GM12801 (cell line): ENCODE measurements around the gene PRELID3B.

ENCODE experiments used
- CTCF ChIP-seq: IDR thresholded peaks from one replicate; pipeline ENCODE4 v1.5.1; 2011; ENCODE audit warnings: control low read depth; ENCODE audit not compliant: insufficient read length; ENCODE audit errors: extremely low read depth

The PRELID3B gene

GRCh38 chr20:59031564-59032022 lies 11.0 kb downstream of the PRELID3B start:
- no peak for TF ChIP-seq CTCF

GRCh38 chr20:59030911-59031563 lies 11.5 kb downstream of the PRELID3B start:
- TF ChIP-seq CTCF = no peak

GRCh38 chr20:59028812-59029211 lies 13.8 kb downstream of the PRELID3B start:
- no peak for TF ChIP-seq CTCF

- no peak for TF ChIP-seq CTCF
Measured at GRCh38 chr20:59027741-59028320, 14.8 kb downstream of the PRELID3B start.

GRCh38 chr20:59026904-59027740 lies 15.5 kb downstream of the PRELID3B start:
- TF ChIP-seq CTCF = no peak

- no peak for TF ChIP-seq CTCF
Measured at GRCh38 chr20:59025511-59025910, 17.1 kb downstream of the PRELID3B start.

GRCh38 chr20:59025086-59025485 lies 17.5 kb downstream of the PRELID3B start:
- TF ChIP-seq CTCF = no peak
